K562 (cell line): ENCODE data around the gene CPT1A. TPM values are rescaled to one million over a fixed set of nuclear protein-coding genes. Genes with fewer than 3 reads are reported as not detected.

ENCODE experiments used
- CBX2 ChIP-seq: fragments of 200-600 bp; sonication (generic); IDR thresholded peaks from one replicate; pipeline ENCODE4 v1.6.1; 2012; ENCODE audit warnings: mild to moderate bottlenecking, low read length, inconsistent platforms; ENCODE audit not compliant: insufficient read depth, poor library complexity, severe bottlenecking
- CCAR2 ChIP-seq: fragments of 200-400 bp; formaldehyde crosslinking; IDR thresholded peaks from 2 replicates; pipeline ENCODE4 v1.6.1; 2017; ENCODE audit warnings: mild to moderate bottlenecking, low read depth, low read length
- CREB5 ChIP-seq: fragments of 250-450 bp; sonication (Bioruptor Pico); IDR thresholded peaks from 2 replicates; pipeline ENCODE4 v1.5.0; 2020; ENCODE audit warnings: mild to moderate bottlenecking
- E2F8 ChIP-seq: fragments of 450-650 bp; IDR thresholded peaks from 2 replicates; pipeline ENCODE4 v1.7.1; 2018; ENCODE audit warnings: mild to moderate bottlenecking, low read depth; ENCODE audit not compliant: partially characterized antibody
- ELF1 ChIP-seq: fragments of 200-800 bp; sonication (Bioruptor generic); IDR thresholded peaks from 2 replicates; pipeline ENCODE4 v1.6.1; 2016; ENCODE audit warnings: missing genetic modification characterization, missing compliant biosample characterization
- ELF4 ChIP-seq: fragments of 450-650 bp; formaldehyde crosslinking; IDR thresholded peaks from 2 replicates; pipeline ENCODE4 v1.4.0; 2022; ENCODE audit warnings: missing genetic modification characterization
- EP300 ChIP-seq: IDR thresholded peaks from 2 replicates; pipeline ENCODE4 v1.6.1; 2012; ENCODE audit warnings: low read length, improper control_type of control experiment
- ETS1 ChIP-seq: conservative IDR thresholded peaks from 2 replicates; pipeline ENCODE4 v1.6.1; 2011; ENCODE audit warnings: low read depth, mild to moderate bottlenecking, low read length; ENCODE audit not compliant: control insufficient read depth
- MCM2 ChIP-seq: fragments of 450-650 bp; IDR thresholded peaks from 2 replicates; pipeline ENCODE4 v1.6.1; 2017; ENCODE audit warnings: low read depth, mild to moderate bottlenecking
- NFE2L1 ChIP-seq: fragments of 450-650 bp; IDR thresholded peaks from 2 replicates; pipeline ENCODE4 v1.6.1; 2016; ENCODE audit warnings: missing genetic modification characterization, low read depth, mild to moderate bottlenecking, missing compliant biosample characterization, moderate library complexity, borderline replicate concordance
- RBM39 ChIP-seq: fragments of 200-400 bp; formaldehyde crosslinking; optimal IDR thresholded peaks from 2 replicates; pipeline ENCODE3; 2018; ENCODE audit warnings: low read depth, low read length
- RNF2 ChIP-seq: sonication (generic); IDR thresholded peaks from 2 replicates; pipeline ENCODE4 v1.6.1; 2016
- SMAD4 ChIP-seq: fragments of 250-450 bp; sonication (Bioruptor Pico); conservative IDR thresholded peaks from 2 replicates; pipeline ENCODE4 v1.8.0; 2021; ENCODE audit warnings: inconsistent platforms, mild to moderate bottlenecking, moderate library complexity
- SREBF1 ChIP-seq: fragments of 150-350 bp; IDR thresholded peaks from 2 replicates; pipeline ENCODE4 v1.6.1; 2014; ENCODE audit warnings: antibody characterized with exemption, low read depth, low read length, borderline replicate concordance
- STAG1 ChIP-seq: sonication (generic); formaldehyde crosslinking; IDR thresholded peaks from 2 replicates; pipeline ENCODE4 v1.5.0; 2020; ENCODE audit warnings: missing genetic modification reagents, borderline replicate concordance
- TBL1XR1 ChIP-seq, 2 experiments: IDR thresholded peaks; 2 replicates each; pipeline ENCODE4 v1.6.1; 2012; ENCODE audit warnings: improper control_type of control experiment in 2 of 2, low read length in 2 of 2, mild to moderate bottlenecking in 1 of 2
- TEAD4 ChIP-seq, 2 experiments: sonication (generic) in 1 of 2; formaldehyde crosslinking in 1 of 2; IDR thresholded peaks; 2 replicates each; pipeline versions ENCODE4 v1.6.1 to v1.8.0; 2012 to 2022; ENCODE audit warnings: borderline replicate concordance in 1 of 2, inconsistent platforms in 1 of 2, low read length in 1 of 2, mild to moderate bottlenecking in 1 of 2, missing genetic modification reagents in 1 of 2
- U2AF1 ChIP-seq: fragments of 200-400 bp; formaldehyde crosslinking; optimal IDR thresholded peaks from 2 replicates; pipeline ENCODE3; 2017; ENCODE audit warnings: mild to moderate bottlenecking, low read depth, low read length, moderate library complexity
- YBX1 ChIP-seq: fragments of 450-650 bp; IDR thresholded peaks from 2 replicates; pipeline ENCODE4 v1.7.1; 2016; ENCODE audit warnings: mild to moderate bottlenecking
- ZNF263 ChIP-seq: sonication (generic); formaldehyde crosslinking; IDR thresholded peaks from 2 replicates; pipeline ENCODE4 v1.8.0; 2022; ENCODE audit warnings: mild to moderate bottlenecking, missing genetic modification reagents, borderline replicate concordance
- ZNF316 ChIP-seq: fragments of 450-650 bp; IDR thresholded peaks from 2 replicates; pipeline ENCODE4 v1.6.1; 2016
- ZNF586 ChIP-seq: fragments of 450-650 bp; formaldehyde crosslinking; conservative IDR thresholded peaks from 2 replicates; pipeline ENCODE4 v1.4.0; 2020; ENCODE audit warnings: mild to moderate bottlenecking, moderate library complexity
- ZNF707 ChIP-seq: fragments of 250-450 bp; sonication (Bioruptor Pico); conservative IDR thresholded peaks from 2 replicates; pipeline ENCODE4 v1.8.0; 2022; ENCODE audit warnings: inconsistent platforms, mild to moderate bottlenecking, moderate library complexity
- polyA plus RNA-seq, 8 experiments: library from polyadenylated mRNA; depleted of rRNA in 4 of 8; stranded (reverse) in 5 of 8; unstranded in 3 of 8; fragments of >200 nt; fragmentation: Nextera tagmentation in 2 of 8; fragmentation: Illumina TruSeq in 1 of 8; extraction: Ambion mirVana in 2 of 8; extraction: Trizol in 1 of 8; gene quantifications; 2 replicates each; pipeline versions ENCODE4 v1.2.1 to v1.2.3, GENCODE V29; 2011 to 2014; ENCODE audit warnings: inconsistent platforms in 1 of 8, missing spikeins in 1 of 8
- total RNA-seq, 7 experiments: library from RNA; depleted of rRNA in 6 of 7; stranded (reverse); fragments of >200 nt in 6 of 7; fragmentation: Illumina TruSeq in 2 of 7; extraction: Trizol in 2 of 7; gene quantifications; 2 replicates each; pipeline versions ENCODE4 v1.2.1 to v1.2.3, GENCODE V29; 2011 to 2021; ENCODE audit warnings: low replicate concordance in 1 of 7

Gene CPT1A
- total and polyA plus RNA-seq, 9 of the 15 experiments (the other 6 are each of a cell fraction or from before 2014, with no cell fraction given): 2.6 to 29.1 (median 12.3) TPM

- TF ChIP-seq ETS1 (no peak; the same call in 1 of the 2 replicates), ELF4 (CRISPR knock-in tag) (no peak), YBX1 (no peak), RNF2 (peak; percentile 76; the same call in 1 of the 2 replicates), SMAD4 (peak; percentile 97), E2F8 (no peak), ZNF316 (peak; percentile 69), TBL1XR1 (IDR thresholded peaks at IDR 0.05; ENCODE audit: low read length in 2 of 2) (peak in 1 of 2 experiments; percentile 81; a peak in 2 of 4 replicates), ELF1 (0 out of 2 replicates have a peak, but pooled peaks have one; percentile 23), NFE2L1 (tag) (no peak), STAG1 (CRISPR knock-in tag) (no peak), ZNF586 (CRISPR knock-in tag) (no peak), RBM39 (no peak), TEAD4 (IDR thresholded peaks at IDR 0.05; ENCODE audit: low read length) (no peak), TEAD4 (CRISPR knock-in tag; IDR thresholded peaks at IDR 0.05; ENCODE audit: borderline replicate concordance) (no peak), MCM2 (no peak), EP300 (no peak; the same call in 1 of the 2 replicates), ZNF263 (CRISPR knock-in tag) (no peak; the same call in 1 of the 2 replicates), CCAR2 (no peak), ZNF707 (CRISPR knock-in tag) (no peak), U2AF1 (no peak), CBX2 (no peak), CREB5 (no peak), SREBF1 (no peak)
Observed at GRCh38 chr11:68839054-68839865, 2.5 kb downstream of the CPT1A start (continued).
